Measurements from ENCODE around the gene DSCAM.

DSCAM gene

GRCh38 chr21:40102682-40103081 is 744.3 kb downstream of the DSCAM start:
- TF ChIP-seq FOXP2 (optimal IDR thresholded peaks at IDR 0.05; ENCODE audit: borderline replicate concordance, extremely low read depth, extremely low read length, insufficient read depth) (no peak), REST (IDR thresholded peaks at IDR 0.05; ENCODE audit: insufficient read depth in 1 of 2, low read depth in 2 of 2, low read length in 2 of 2) (no peak), POLR2AphosphoS5 (IDR thresholded peaks at IDR 0.05; ENCODE audit: low read depth, low read length) (no peak)

- TF ChIP-seq TAF1 (IDR thresholded peaks at IDR 0.05; ENCODE audit: borderline replicate concordance, insufficient read depth, low read length): no peak
- no peak for TF ChIP-seq SIN3A (IDR thresholded peaks at IDR 0.05; ENCODE audit: borderline replicate concordance, insufficient read depth, low read length)
- no peak for TF ChIP-seq POLR2AphosphoS5 (IDR thresholded peaks at IDR 0.05; ENCODE audit: low read depth, low read length)
- TF ChIP-seq REST (IDR thresholded peaks at IDR 0.05; ENCODE audit: insufficient read depth in 1 of 2, low read depth in 2 of 2, low read length in 2 of 2): no peak
- no peak for TF ChIP-seq FOXP2 (optimal IDR thresholded peaks at IDR 0.05; ENCODE audit: borderline replicate concordance, extremely low read depth, extremely low read length, insufficient read depth)
Observed at GRCh38 chr21:40099809-40100208, 747.1 kb downstream of the DSCAM start.

GRCh38 chr21:40095477-40095876 is 751.5 kb downstream of the DSCAM start:
- TF ChIP-seq FOXP2 (optimal IDR thresholded peaks at IDR 0.05; ENCODE audit: borderline replicate concordance, extremely low read depth, extremely low read length, insufficient read depth) (no peak), REST (IDR thresholded peaks at IDR 0.05; ENCODE audit: insufficient read depth in 1 of 2, low read depth in 2 of 2, low read length in 2 of 2) (no peak), TAF1 (IDR thresholded peaks at IDR 0.05; ENCODE audit: borderline replicate concordance, insufficient read depth, low read length) (no peak), SIN3A (IDR thresholded peaks at IDR 0.05; ENCODE audit: borderline replicate concordance, insufficient read depth, low read length) (no peak), POLR2AphosphoS5 (IDR thresholded peaks at IDR 0.05; ENCODE audit: low read depth, low read length) (no peak)

DNA sequence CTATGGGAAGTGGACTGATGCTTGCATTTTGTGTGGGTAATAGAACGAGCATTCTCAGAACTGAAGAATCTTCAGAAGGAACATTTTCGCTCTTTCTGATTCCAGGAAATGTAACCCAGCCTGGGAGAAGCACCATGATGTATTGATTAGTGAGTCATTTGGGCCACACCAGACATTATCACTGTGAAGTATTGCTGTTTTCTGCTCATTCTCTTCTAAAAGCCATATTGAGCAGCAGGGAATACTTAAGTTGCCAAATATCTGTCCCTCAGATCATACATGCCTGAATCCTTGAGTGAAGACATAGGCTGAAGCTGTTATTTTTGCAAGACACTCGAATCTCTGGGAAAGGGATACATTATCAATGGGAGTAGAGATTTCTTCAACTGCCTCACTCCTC is 766.6 kb downstream of the DSCAM start:
- TF ChIP-seq POLR2AphosphoS5 (IDR thresholded peaks at IDR 0.05; ENCODE audit: low read depth, low read length) (no peak), TAF1 (IDR thresholded peaks at IDR 0.05; ENCODE audit: borderline replicate concordance, insufficient read depth, low read length) (no peak)

- TF ChIP-seq TAF1 (IDR thresholded peaks at IDR 0.05; ENCODE audit: borderline replicate concordance, insufficient read depth, low read length): no peak
- no peak for TF ChIP-seq FOXP2 (optimal IDR thresholded peaks at IDR 0.05; ENCODE audit: borderline replicate concordance, extremely low read depth, extremely low read length, insufficient read depth)
- TF ChIP-seq SIN3A (IDR thresholded peaks at IDR 0.05; ENCODE audit: borderline replicate concordance, insufficient read depth, low read length): no peak
- no peak for TF ChIP-seq POLR2AphosphoS5 (IDR thresholded peaks at IDR 0.05; ENCODE audit: low read depth, low read length)
- TF ChIP-seq REST (IDR thresholded peaks at IDR 0.05; ENCODE audit: insufficient read depth in 1 of 2, low read depth in 2 of 2, low read length in 2 of 2): no peak
Observed at GRCh38 chr21:40074710-40075109, 772.2 kb downstream of the DSCAM start.

Measured in PFSK-1 (cell line).